ENCODE measurements around the gene CNTNAP5.

Gene CNTNAP5

DNA sequence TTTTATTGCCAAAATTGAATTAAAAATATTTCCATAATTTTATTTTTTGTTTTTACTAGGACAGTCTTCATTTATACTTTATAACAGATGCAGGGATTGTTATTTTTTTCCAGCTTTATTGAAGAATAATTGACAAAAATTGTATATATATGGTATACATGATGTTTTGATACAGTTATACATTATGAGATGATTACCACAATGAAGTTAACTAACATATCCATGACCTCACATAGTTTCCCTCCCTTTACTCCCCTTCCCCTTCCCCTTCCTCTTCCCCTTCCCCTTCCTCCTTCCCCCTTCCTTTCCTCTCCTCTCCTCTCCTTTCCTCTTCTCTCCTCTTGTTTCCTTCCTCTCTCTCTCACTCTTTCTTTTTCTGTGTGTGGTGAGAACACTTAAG, 700.1 kb downstream of the CNTNAP5 start:
- no peak for DNase-seq

DNA sequence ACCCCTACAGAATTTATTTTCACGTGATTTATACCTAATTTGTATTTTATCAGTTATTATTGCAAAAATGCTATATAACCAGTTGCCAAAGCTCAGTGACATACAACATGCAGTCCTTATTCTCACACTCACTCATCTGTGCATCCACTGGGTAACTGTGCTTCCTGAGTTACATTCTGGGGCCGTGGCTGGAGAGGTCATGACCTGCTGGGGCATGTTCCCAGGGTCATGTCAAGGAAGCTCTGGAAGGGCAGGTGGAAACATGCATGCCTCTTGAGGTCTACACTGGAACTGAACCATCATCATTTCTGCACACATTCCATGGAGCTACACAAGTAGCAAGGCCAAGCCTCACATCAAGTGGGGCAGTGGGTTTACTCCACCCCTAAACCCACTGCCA, 715.5 kb downstream of the CNTNAP5 start:
- no peak for DNase-seq

- DNase-seq, result no peak
Measured at GRCh38 chr2:124753842-124754241, 728.8 kb downstream of the CNTNAP5 start.

- DNase-seq, result no peak
Measured at GRCh38 chr2:124755386-124755785, 730.3 kb downstream of the CNTNAP5 start.

- DNase-seq, result no peak
Measured at GRCh38 chr2:124756048-124756447, 731.0 kb downstream of the CNTNAP5 start.

- DNase-seq, result no peak
Measured at GRCh38 chr2:124762388-124762787, 737.3 kb downstream of the CNTNAP5 start.

- DNase-seq, result no peak
Measured at GRCh38 chr2:124763611-124764010, 738.5 kb downstream of the CNTNAP5 start.

GRCh38 chr2:124774781-124775180, 749.7 kb downstream of the CNTNAP5 start:
- DNase-seq, result no peak

GRCh38 chr2:124776332-124776731, 751.2 kb downstream of the CNTNAP5 start:
- DNase-seq, result no peak

- DNase-seq, result no peak
Measured at GRCh38 chr2:124778076-124778475, 753.0 kb downstream of the CNTNAP5 start.

DNA sequence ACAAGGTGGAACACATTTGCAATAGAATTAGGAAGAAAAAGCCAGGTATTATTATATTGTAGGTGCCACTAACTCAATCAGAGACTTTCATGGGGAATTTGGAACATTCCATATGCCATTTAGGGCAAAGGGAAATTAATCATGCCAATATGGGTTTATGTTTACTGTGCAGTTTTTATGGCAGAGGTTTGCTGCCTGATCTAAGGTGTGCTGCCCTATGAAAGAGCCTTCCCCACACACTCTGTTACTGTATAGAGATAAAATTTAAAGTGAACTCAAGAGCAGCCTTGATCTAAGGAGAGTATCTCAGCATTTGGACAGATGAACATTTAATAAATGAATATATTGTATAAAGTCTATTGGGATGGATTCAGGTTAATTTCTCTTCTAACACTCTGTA, 771.6 kb downstream of the CNTNAP5 start:
- no peak for DNase-seq

GRCh38 chr2:124797049-124797448, 772.0 kb downstream of the CNTNAP5 start:
- no peak for DNase-seq

- no peak for DNase-seq
Measured at GRCh38 chr2:124798551-124798950, 773.5 kb downstream of the CNTNAP5 start.

- DNase-seq, result peak; percentile 82
Measured at GRCh38 chr2:124804014-124804940, 779.2 kb downstream of the CNTNAP5 start.

DNA sequence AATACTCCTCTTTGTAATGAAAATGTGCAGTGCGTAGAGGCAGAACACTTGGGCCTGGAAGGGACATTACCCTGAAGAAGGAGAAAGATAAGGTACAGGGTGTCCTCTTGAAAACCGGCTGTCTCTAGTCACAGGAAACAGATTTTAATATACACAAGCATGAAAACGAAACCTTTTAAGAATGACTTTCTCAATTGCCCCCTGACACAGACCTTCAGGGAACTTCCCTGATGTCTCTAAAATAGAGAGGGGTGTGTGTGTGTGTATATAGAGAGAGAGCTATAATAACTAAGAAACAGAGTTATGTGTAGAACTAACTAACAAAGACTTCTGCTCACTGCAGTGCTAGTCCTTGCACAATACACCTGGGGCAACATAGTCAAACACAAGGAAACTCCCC, 780.0 kb downstream of the CNTNAP5 start:
- DNase-seq, result no peak

DNA sequence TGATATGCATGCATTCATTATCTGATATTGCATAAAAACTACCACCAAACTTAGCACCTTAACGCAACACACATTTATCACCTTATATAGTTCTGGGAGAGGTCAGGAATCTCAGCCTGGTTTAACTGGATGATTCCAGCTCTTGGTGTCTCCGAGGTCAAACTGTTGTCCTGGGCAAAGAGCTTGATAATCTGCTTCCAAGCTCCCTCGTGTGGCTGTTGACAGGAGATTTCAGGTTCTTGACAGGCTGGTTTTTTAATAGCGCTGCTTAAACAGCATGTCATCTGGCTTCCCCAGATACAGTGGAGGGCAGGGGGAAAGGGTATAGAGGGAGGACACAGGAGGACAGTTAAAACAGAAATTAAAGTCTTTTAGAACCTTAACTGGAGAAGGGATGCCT, 785.0 kb downstream of the CNTNAP5 start:
- peak; percentile 37 for DNase-seq

- no peak for DNase-seq
Measured at GRCh38 chr2:124814968-124815745, 790.1 kb downstream of the CNTNAP5 start.

DNA sequence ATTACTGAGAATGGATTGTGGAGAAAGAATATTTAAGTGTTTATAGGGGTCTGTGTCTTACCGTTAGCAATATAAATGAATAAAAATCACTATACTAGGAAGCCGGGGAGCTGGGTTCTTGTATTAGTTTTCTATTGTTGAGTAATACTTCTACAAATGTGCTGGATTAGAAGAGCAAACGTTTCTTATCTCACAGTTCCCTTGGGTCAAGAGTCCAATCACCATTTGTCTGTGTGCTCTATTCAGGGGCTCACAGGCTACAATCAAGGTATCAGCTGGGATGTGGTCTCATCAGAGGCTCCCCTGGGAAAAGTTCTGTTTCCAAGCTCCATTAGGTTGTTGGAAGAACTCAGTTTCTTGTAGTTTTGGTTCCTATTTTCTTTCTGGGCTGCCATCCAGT, 790.9 kb downstream of the CNTNAP5 start:
- no peak for DNase-seq

GRCh38 chr2:124822516-124822915, 797.4 kb downstream of the CNTNAP5 start:
- no peak for DNase-seq

GRCh38 chr2:124824441-124824840, 799.4 kb downstream of the CNTNAP5 start:
- DNase-seq, result no peak

DNA sequence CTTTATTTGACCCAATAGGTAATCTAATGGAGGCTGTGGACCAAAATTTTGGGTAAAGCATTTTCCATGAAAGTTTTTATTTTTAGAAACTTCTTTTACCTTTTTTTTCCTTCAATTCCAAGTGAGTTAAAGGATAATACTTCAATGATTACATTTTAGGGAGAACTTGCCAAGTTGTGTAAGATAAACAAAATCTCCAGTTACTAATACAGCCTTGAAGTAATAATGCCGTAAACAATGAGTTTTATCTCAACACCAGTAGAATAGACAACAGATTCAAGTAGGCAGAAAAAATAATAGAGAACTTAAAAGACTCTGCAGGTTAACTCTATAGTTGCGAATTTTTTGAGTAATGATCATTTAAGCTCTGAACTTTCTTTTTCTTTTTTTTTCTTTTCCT, 807.4 kb downstream of the CNTNAP5 start:
- no peak for DNase-seq

DNA sequence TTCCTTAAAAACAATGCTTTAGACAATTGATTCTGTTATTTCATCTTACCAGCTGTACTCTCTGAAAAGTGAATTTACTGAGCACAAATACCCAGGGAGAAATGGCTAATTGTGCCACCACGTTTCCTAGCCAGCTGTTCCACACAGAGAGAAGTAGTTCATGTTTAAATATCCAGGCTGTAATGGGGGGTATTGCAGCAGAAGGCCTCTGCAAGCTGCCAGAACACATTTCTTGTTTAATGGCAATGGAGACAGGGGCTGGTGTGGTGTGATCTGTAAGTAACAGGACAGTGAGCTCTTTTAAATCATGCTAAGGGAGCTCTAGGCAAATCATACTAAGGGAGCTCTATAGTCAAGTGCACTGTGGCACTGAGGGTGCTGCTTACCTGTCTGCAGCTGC, 809.2 kb downstream of the CNTNAP5 start:
- DNase-seq, result no peak

DNA sequence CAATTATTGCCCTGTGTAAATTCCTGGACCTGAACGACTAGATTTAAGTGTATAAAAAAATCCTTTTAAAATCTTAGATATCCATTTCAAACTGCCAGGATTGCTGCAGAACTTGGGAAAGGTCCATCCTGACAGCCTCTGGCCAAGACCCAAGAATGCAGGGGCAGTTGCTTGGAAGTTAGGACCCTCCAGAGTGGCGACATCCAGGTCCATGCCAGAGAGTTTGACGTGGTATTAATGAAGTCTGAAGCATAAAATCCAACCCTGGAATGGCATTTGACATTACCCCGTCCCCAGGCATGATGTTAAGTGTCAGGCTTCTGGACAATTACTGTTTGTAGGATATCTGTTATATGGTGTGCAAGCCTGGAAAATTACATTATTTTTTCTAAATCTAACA, 810.2 kb downstream of the CNTNAP5 start:
- DNase-seq, result no peak

DNA sequence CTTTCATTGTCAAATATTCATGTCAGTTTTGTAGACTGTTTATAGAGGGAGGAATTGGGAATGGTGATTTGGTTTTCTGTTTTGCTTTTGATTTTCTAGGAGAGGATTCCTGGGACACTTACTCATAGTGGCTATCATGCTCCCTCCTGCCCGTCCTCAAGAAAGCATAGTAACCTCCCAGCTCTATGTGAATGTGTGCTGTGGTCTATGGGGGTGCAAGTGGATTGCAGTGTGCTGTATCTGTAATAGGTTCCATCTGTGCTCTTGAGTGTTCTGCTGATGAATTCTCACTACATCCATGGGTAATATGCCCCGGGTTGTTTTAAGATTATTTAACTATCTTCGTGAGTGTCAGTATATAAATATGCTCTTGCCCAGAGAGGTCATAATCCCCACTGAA, 811.3 kb downstream of the CNTNAP5 start:
- DNase-seq, result no peak

Measured in OCI-M1 (cell line).